ENCODE results near the gene PCNX4.

The PCNX4 gene

DNA sequence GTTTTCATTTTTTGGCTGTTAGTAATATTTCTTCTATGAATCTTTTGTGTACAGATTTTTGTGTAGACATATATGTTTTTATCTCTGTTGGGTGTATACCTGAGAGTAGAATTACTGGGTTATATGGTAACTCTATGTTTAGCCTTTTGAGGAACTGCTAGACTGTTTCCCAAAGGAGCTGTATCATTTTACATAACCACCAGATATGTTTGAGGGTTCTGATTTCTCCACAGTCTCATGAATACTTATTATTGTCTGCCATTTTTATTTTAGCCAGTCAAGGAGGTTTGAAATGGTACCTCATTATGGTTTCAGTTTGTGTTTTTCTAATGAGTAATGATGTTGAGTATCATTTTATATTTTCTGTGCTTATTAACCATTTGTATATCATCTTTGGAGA is 1.9 kb downstream of the PCNX4 start:
- TF ChIP-seq GATA2 (IDR thresholded peaks at IDR 0.05; ENCODE audit: low read depth, low read length) (no peak), GATA3 (IDR thresholded peaks at IDR 0.05; ENCODE audit: low read depth, low read length) (no peak)

DNA sequence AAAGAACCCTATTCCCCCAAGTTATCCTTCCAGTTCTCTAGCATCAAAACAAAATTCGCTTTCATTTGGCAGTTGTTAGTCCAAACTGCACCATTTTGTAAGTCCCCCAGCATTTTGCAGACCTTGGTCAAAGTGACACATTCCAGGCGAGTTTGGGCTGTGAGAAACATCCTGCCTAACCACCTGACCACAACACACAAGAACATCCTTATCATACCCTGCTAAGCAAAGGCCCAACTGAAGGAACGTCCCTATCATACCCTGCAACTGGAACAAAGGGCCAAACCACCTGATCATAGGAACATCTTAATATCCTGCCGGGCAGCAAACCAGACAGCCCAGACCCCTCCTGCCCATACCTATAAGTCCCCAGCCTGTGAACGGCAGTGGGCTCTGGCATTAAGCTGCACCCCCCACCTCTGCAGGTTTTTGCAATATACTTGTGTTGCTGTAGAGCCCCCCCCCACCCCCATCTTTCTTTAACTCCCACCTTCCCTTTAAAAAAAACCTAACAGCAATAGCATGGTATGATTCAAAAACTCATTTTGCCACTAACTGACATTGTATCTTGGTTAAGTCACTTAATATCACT is 2.7 kb downstream of the PCNX4 start:
- TF ChIP-seq GATA3 (IDR thresholded peaks at IDR 0.05; ENCODE audit: low read depth, low read length): no peak
- TF ChIP-seq GATA2 (IDR thresholded peaks at IDR 0.05; ENCODE audit: low read depth, low read length): no peak

DNA sequence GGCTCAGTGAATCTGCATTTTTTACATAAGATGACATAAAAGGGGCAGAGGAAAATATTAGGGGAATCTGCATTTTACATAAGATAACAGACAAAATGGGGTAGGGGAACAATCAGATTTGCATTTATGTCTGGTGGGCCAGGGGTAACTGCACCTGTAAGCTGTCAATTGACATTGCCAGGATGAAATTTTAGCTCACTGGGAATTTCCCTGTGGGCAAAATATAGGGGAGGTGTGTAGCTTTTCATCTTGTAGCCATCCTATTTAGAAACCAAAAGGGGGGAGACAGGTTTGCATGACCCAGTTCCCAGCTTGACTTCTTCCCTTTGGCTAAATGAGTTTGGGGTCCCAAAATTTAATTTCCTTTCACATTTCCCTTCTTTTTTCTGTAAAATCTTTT is 3.5 kb downstream of the PCNX4 start:
- TF ChIP-seq GATA2 (IDR thresholded peaks at IDR 0.05; ENCODE audit: low read depth, low read length) (no peak), GATA3 (IDR thresholded peaks at IDR 0.05; ENCODE audit: low read depth, low read length) (no peak)

DNA sequence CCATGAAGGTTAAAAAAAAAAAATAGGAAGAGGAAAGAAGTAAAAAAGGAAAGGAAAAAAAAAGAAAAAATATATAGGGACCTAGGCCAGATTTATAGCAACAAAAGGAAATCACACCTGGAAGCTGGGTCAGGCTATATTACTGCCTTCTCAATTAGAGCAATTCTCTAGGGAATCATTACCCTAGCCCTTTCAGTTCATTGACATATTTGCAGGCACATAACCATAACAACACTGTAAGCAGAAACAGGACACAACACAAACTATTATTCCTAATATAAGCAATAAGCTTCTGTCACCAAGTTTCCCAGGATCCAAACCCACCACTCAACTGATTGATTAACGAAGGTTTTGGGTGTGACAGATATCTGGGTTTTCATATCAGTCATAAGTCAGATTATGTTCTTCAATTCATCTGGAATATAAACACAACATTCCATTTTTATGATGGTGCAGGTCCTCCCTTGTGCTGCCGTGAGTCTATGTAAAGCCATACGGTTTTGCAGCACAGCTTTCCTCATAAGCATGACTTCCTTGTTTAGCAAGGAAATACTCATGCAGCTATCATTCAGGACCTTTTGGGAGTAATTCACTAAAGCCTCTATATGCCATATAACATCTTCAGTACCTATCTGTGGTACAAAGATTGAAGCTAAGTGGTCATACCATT is 4.2 kb downstream of the PCNX4 start:
- TF ChIP-seq GATA2 (IDR thresholded peaks at IDR 0.05; ENCODE audit: low read depth, low read length) (no peak), GATA3 (IDR thresholded peaks at IDR 0.05; ENCODE audit: low read depth, low read length) (no peak)

DNA sequence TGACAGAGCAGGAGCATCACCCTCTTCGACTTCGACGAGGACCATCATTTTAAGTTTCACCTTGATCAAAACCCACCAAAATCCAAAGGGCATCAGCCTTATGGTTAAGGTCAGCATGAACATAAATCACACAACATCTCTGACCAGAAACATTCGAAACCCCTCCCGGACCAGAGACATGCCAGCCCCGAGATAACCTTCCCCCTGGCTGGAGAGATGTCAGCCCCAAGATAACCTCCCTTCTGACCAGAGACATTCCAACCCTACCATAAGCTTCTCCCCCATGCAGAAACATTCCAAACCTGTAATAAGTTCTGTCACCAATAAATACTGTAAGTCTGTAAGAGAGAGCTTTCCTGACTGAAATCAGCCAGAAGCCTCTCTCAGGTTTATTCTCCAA is 6.3 kb downstream of the PCNX4 start:
- no peak for TF ChIP-seq GATA2 (IDR thresholded peaks at IDR 0.05; ENCODE audit: low read depth, low read length)
- TF ChIP-seq GATA3 (IDR thresholded peaks at IDR 0.05; ENCODE audit: low read depth, low read length): no peak

DNA sequence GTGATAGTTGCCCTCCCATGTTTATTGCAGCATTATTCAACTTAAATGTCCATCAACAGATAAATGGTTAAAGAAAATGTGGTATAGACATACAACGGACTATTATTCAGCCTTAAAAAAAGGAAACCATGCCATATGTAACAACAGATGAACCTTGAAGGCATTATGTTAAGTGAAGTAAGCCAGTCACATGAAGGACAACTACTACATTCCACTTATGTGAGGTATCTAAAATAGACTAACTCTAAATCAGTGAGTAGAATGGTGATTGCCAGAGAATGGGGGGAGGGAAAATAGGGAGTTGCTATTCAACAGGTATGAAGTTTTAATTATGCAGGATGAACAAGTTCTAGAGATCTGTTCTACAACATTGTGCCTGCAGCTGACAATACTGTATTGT is 10.1 kb downstream of the PCNX4 start:
- TF ChIP-seq GATA2 (IDR thresholded peaks at IDR 0.05; ENCODE audit: low read depth, low read length) (no peak), GATA3 (IDR thresholded peaks at IDR 0.05; ENCODE audit: low read depth, low read length) (no peak)

DNA sequence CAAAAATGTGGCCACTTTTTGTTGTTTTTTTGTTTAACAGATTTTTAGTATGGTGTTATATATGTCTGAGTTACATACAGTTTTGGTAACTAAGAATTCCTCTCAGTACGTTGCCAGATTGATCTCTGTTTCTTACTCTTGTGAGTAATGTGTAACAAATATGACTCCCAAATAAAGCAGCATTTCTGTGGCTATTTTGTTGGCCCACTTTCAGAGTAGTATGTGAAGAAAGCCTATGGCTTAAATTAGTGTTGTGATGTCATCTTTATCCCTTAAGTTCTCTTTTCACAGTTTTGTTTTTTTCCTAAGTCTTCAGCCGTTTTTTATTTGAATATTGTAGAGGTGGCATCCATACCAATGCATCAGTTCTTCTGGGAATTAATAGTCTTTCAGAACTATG is 10.7 kb downstream of the PCNX4 start:
- TF ChIP-seq GATA2 (IDR thresholded peaks at IDR 0.05; ENCODE audit: low read depth, low read length) (no peak), GATA3 (IDR thresholded peaks at IDR 0.05; ENCODE audit: low read depth, low read length) (no peak)

DNA sequence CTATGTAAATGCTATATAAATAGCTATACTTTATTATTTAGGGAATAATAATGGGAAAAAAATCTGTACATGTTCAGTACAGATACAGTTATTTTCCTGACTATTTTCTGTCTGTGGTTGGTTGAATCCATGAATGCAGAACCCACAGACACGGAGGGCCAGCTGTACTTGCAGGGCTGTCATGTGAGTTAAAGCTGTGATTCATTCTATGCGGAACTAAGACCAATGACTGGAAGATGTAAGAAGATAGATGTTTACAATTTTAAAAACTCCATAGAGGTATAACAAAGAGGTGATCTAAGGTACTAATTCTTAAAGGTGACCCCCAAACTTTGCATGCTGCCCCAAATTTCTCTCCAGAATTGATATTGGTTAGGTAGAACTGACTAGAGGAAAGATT is 14.6 kb downstream of the PCNX4 start:
- TF ChIP-seq GATA3 (IDR thresholded peaks at IDR 0.05; ENCODE audit: low read depth, low read length) (no peak), GATA2 (IDR thresholded peaks at IDR 0.05; ENCODE audit: low read depth, low read length) (no peak)

DNA sequence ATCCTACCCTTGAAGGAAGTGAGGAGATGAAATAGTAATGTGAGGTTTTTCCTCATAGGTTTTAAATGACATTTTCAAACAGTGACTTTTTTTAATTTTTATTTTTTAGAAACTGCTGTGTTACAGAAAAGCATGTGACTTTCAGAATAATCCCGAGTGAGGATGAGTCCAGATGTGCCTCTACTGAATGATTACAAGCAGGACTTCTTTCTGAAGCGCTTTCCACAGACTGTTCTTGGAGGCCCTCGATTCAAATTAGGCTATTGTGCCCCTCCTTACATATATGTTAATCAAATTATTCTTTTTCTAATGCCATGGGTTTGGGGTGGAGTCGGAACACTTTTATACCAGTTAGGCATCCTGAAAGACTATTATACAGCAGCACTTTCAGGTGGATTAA is 15.8 kb downstream of the PCNX4 start:
- TF ChIP-seq GATA2 (IDR thresholded peaks at IDR 0.05; ENCODE audit: low read depth, low read length): no peak
- TF ChIP-seq GATA3 (IDR thresholded peaks at IDR 0.05; ENCODE audit: low read depth, low read length): no peak

DNA sequence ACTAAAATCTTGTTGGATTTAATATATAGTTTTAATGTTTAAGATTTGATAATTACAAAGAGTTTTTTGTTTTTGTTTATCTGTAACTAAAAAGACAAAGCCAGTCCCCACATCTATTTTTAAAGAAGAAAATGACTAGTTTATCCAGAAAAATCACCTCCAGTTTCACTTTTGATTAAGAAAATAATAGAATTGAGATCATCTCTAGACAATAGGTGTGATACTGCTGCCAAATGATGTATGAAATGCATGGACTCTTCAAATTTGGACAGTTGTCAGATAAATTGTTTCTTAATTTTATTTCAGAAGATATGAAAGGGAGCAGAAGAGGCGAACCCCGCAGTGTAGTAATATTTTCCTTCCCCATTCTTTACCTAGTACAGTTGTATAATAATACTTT is 20.0 kb downstream of the PCNX4 start:
- TF ChIP-seq GATA2 (IDR thresholded peaks at IDR 0.05; ENCODE audit: low read depth, low read length) (no peak), GATA3 (IDR thresholded peaks at IDR 0.05; ENCODE audit: low read depth, low read length) (no peak)

DNA sequence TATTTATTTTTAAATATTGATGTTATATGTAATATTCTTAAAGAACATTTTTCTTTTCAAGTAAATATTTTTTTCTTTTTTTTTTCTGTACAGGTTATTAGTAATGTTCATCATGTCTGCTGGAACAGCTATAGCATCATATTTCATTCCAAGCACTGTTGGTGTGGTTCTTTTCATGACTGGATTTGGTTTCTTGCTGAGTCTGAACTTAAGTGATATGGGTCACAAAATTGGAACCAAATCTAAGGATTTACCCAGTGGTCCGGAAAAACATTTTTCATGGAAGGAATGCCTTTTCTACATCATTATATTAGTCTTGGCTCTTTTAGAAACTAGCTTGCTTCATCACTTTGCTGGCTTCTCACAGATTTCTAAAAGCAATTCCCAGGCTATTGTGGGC is 23.2 kb downstream of the PCNX4 start:
- TF ChIP-seq GATA3 (IDR thresholded peaks at IDR 0.05; ENCODE audit: low read depth, low read length): no peak
- no peak for TF ChIP-seq GATA2 (IDR thresholded peaks at IDR 0.05; ENCODE audit: low read depth, low read length)

DNA sequence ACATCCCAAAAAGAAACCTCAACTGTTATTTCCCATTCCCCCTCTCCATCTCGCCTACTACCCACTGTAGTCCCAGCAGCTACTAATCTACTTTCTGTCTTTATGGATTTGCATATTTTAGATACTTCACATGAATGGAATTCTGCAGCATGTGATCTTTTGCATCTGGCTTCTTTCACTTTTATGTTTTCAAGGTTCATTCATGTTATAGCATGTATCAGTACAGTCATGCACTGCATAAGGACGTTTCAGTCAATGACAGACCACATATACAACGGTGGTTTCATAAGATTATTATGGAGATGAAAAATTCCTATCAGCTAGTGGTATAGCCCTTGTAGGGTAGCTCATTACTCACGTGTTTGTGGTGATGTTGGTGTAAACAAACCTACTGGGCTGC is 24.5 kb downstream of the PCNX4 start:
- no peak for TF ChIP-seq GATA2 (IDR thresholded peaks at IDR 0.05; ENCODE audit: low read depth, low read length)
- no peak for TF ChIP-seq GATA3 (IDR thresholded peaks at IDR 0.05; ENCODE audit: low read depth, low read length)

DNA sequence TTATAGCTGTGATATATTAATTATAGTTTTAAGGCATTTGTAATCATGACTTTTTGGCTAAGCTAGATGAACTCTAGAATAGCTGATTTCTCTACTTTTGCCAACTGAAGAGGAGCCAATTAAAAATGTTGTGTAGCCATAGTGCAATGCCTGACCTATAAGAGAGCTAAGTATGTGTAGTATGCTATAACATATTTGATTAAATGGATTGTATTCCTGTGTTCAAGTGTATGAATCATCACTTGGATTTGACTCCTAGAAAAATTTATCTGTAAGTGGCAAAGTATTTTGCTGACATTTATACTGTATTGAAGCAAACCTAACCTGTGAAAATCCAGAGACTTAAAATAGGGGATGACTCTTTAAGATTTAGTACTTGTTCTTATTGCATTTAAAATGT is 34.2 kb downstream of the PCNX4 start:
- TF ChIP-seq GATA2 (IDR thresholded peaks at IDR 0.05; ENCODE audit: low read depth, low read length) (no peak), GATA3 (IDR thresholded peaks at IDR 0.05; ENCODE audit: low read depth, low read length) (no peak)

DNA sequence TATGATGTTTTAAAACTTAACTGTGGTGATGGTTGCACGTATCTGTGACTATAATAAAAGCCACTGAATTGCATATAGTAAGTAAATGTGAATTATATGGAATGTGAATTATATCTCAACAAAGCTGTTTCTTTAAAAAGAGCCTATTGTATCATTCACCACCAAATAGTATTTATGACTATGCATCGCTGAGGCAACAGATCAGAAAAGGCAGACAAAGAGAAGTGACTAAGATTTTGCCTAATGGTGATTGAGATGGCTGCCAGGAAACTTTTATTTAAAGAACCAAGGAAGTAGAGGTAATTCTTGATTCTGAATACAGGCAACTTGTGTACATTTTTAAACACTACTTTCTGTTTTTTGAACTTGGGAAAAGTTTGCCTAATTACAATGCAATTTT is 41.8 kb downstream of the PCNX4 start:
- TF ChIP-seq GATA3 (IDR thresholded peaks at IDR 0.05; ENCODE audit: low read depth, low read length) (no peak), GATA2 (IDR thresholded peaks at IDR 0.05; ENCODE audit: low read depth, low read length) (no peak)

DNA sequence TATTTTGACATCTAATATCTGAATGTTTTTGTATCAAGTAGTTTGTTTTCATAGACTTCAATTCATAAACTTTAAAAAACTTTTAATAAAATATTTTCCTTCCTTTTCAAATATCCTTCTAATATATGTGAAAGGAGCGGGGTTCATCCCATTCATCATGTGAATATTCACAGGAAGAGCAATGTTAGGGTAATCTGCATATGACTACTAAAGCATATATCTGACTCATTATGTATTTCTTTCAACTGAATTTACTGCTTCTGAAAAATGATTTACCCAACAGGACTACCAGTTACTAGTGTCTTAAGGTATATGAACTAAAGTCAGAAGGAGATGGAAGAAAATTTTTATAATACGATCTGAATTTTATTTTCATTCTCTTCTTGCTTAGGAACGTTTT is 43.0 kb downstream of the PCNX4 start:
- no peak for TF ChIP-seq GATA2 (IDR thresholded peaks at IDR 0.05; ENCODE audit: low read depth, low read length)
- TF ChIP-seq GATA3 (IDR thresholded peaks at IDR 0.05; ENCODE audit: low read depth, low read length): no peak

DNA sequence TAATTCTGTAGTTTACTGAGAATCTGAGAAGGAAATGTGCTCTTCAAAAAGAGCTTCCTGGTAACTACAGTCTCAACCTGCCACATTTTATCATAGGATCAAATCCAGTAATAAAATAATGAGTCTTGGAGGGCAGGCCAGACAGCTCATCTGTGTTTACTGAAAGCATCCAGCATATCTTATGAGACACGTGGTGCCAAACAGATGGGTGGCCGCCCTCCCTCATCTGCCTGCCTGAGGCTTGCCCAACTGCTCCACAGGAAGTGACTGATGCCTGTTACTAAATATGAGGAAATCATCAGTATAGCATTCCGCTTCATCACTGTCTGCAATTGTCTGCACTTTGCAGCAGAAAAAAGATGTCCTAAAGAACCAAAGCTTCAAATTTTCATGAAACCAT is 60.0 kb downstream of the PCNX4 start:
- TF ChIP-seq GATA3 (IDR thresholded peaks at IDR 0.05; ENCODE audit: low read depth, low read length) (peak; percentile 53), GATA2 (IDR thresholded peaks at IDR 0.05; ENCODE audit: low read depth, low read length) (peak; percentile 80)

Data from SH-SY5Y (cell line).